ENCODE results near the gene GRAMD2A. TPM values are rescaled to one million over a fixed set of nuclear protein-coding genes. Genes with fewer than 3 reads are reported as not detected.

GRAMD2A gene
- total RNA-seq (under 1 TPM in 1 of 9 donors, not detected in 8; 0.45 TPM), polyA plus RNA-seq (under 1 TPM in 1 of 2 donors, not detected in 1; 0.03 TPM)
- long read RNA-seq, donor 1: 0 reads
- long read RNA-seq, donor 2: 0 reads
- long read RNA-seq, donor 3: 0 reads

GRCh38 chr15:72197460-72198355 is at the start of gene GRAMD2A:
GRAMD2A (minus strand) TSS chr15:72197787.
- peaks cover 0 to 11% (median 0%) of the 10 kb centered on the region in 9 donors for H3K27me3 ChIP-seq
- WGBS, 4 donors: 8 to 23% (median 15%) methylated on average over 30 to 83 of the region's 83 CpGs
- no peaks in the 10 kb centered on the region for H3K9me3 ChIP-seq
- H3K4me1 ChIP-seq: peaks cover 6 to 44% (median 33%) of the 10 kb centered on the region in 12 donors
- H3K4me3 ChIP-seq: peak within 1 kb of the TSS; percentile 18 to 62 (median 49)
- no peak within 1 kb of the TSS for H3K27ac ChIP-seq
- TF ChIP-seq CTCF (IDR thresholded peaks at IDR 0.05) (no peak), POLR2A (IDR thresholded peaks at IDR 0.05) (no peak)
- intact Hi-C loops (cut with DNase I): loop anchor here in 6 of 10 donors (2.0 to 10.0 kb wide), 4 partner anchors 35 to 90 kb away; partner anchors contain the start of gene PKM (in 1 of the 6)
- DNase-seq (no peak), ATAC-seq (peak in 2 of 4 donors; percentile 35 to 46)
- H3K36me3 ChIP-seq: peaks cover 5 to 46% (median 42%) of the 10 kb centered on the region in 9 donors

GRCh38 chr15:72242775-72243370 is 45.3 kb upstream of the GRAMD2A start:
- TF ChIP-seq POLR2A (IDR thresholded peaks at IDR 0.05) (no peak), CTCF (IDR thresholded peaks at IDR 0.05) (no peak)
- no peaks in the 10 kb centered on the region for H3K9me3 ChIP-seq
- DNase-seq: no peak
- 42 to 53% (median 51%) methylated on average over 2 of the region's 2 CpGs for WGBS, 4 donors
- peaks cover 0 to 6% (median 0%) of the 10 kb centered on the region in 12 donors for H3K4me1 ChIP-seq
- H3K4me3 ChIP-seq: no peak overlapping the region
- no peaks in the 10 kb centered on the region for H3K27me3 ChIP-seq
- intact Hi-C loops (cut with DNase I): no loop called here
- no peak for ATAC-seq
- H3K36me3 ChIP-seq: peaks cover 0 to 98% (median 70%) of the 10 kb centered on the region in 9 donors
- H3K27ac ChIP-seq: no peak overlapping the region

GRCh38 chr15:72239652-72240051 is 42.1 kb upstream of the GRAMD2A start:
- intact Hi-C loops (cut with DNase I): loop anchor here in 1 of 10 donors (5.0 kb wide), 1 partner anchor 37 kb away; no protein-coding TSS in a partner anchor
- Histone ChIP-seq H3K27ac (no peak overlapping the region), H3K36me3 (peaks cover 0 to 67% (median 49%) of the 10 kb centered on the region in 9 donors), H3K9me3 (no peaks in the 10 kb centered on the region), H3K27me3 (no peaks in the 10 kb centered on the region), H3K4me3 (no peak overlapping the region), H3K4me1 (peaks cover 0 to 23% (median 0%) of the 10 kb centered on the region in 12 donors)
- TF ChIP-seq POLR2A (IDR thresholded peaks at IDR 0.05) (no peak), CTCF (IDR thresholded peaks at IDR 0.05) (no peak)
- DNase-seq (no peak), ATAC-seq (no peak)

GRCh38 chr15:72238586-72238985 is 41.0 kb upstream of the GRAMD2A start:
- H3K9me3 ChIP-seq: no peaks in the 10 kb centered on the region
- H3K27me3 ChIP-seq: no peaks in the 10 kb centered on the region
- WGBS, 4 donors: 96 to 98% (median 97%) methylated on average over 3 of the region's 3 CpGs

More at GRCh38 chr15:72238586-72238985, 41.0 kb upstream of the GRAMD2A start:
- H3K36me3 ChIP-seq: peaks cover 0 to 56% (median 40%) of the 10 kb centered on the region in 9 donors
- ATAC-seq (no peak), DNase-seq (no peak)
- H3K27ac ChIP-seq: no peak overlapping the region
- no peak for TF ChIP-seq POLR2A (IDR thresholded peaks at IDR 0.05)
- TF ChIP-seq CTCF (IDR thresholded peaks at IDR 0.05): no peak
- intact Hi-C loops (cut with DNase I): loop anchor here in 1 of 10 donors (5.0 kb wide), 1 partner anchor 36 kb away; no protein-coding TSS in a partner anchor
- H3K4me3 ChIP-seq: no peak overlapping the region
- H3K4me1 ChIP-seq: peaks cover 0 to 23% (median 0%) of the 10 kb centered on the region in 12 donors
